C4-2B (cell line): ENCODE data around the gene ZNRF1.

Source experiments
- H3K27ac ChIP-seq: fragments of 450-650 bp; 2 replicates; pipeline ENCODE4 v1.5.1; 2017
- CTCF ChIP-seq: fragments of 450-650 bp; conservative IDR thresholded peaks from 2 replicates; pipeline ENCODE4 v1.5.1; 2017; ENCODE audit warnings: mild to moderate bottlenecking
- ZFX ChIP-seq: fragments of 450-650 bp; IDR thresholded peaks from 2 replicates; pipeline ENCODE4 v1.6.1; 2017

The ZNRF1 gene

GRCh38 chr16:75131081-75131480, 132.3 kb downstream of the ZNRF1 start:
- no peak overlapping the region for H3K27ac ChIP-seq
- TF ChIP-seq CTCF, result no peak
- TF ChIP-seq ZFX, result no peak

GRCh38 chr16:75138233-75138632, 139.4 kb downstream of the ZNRF1 start:
- no peak for TF ChIP-seq CTCF
- no peak overlapping the region for H3K27ac ChIP-seq

- TF ChIP-seq CTCF (no peak), ZFX (no peak)
- H3K27ac ChIP-seq, result no peak overlapping the region
Observed at GRCh38 chr16:75138636-75139035, 139.8 kb downstream of the ZNRF1 start.

GRCh38 chr16:75139498-75139897, 140.7 kb downstream of the ZNRF1 start:
- H3K27ac ChIP-seq, result no peak overlapping the region
- TF ChIP-seq ZFX, result no peak
- no peak for TF ChIP-seq CTCF

GRCh38 chr16:75143941-75144340, 145.1 kb downstream of the ZNRF1 start:
- no peak overlapping the region for H3K27ac ChIP-seq
- TF ChIP-seq ZFX (no peak), CTCF (no peak)

- no peak for TF ChIP-seq CTCF
- no peak for TF ChIP-seq ZFX
- H3K27ac ChIP-seq, result peak overlapping the region; percentile 99
Observed at GRCh38 chr16:75147968-75148310, 149.1 kb downstream of the ZNRF1 start.

GRCh38 chr16:75148311-75149195, 149.7 kb downstream of the ZNRF1 start, which contains the start of gene ZFP1:
Gene ZFP1 (plus strand): TSS chr16:75148524. CDS start chr16:75152952, 4,428 bp downstream.
- H3K27ac ChIP-seq, result peak within 1 kb of the TSS; percentile 99
- TF ChIP-seq ZFX, result 0 out of 2 replicates have a peak, but pooled peaks have one; percentile 21
- no peak for TF ChIP-seq CTCF
